GM12801 (cell line): ENCODE data around the gene KDM4D.

ENCODE experiments used
- CTCF ChIP-seq: IDR thresholded peaks from one replicate; pipeline ENCODE4 v1.5.1; 2011; ENCODE audit warnings: control low read depth; ENCODE audit not compliant: insufficient read length; ENCODE audit errors: extremely low read depth

KDM4D gene

GRCh38 chr11:95045812-95046211 lies 72.3 kb downstream of the KDM4D start:
- TF ChIP-seq CTCF, result no peak
